ENCODE results near the gene PALLD. TPM values are rescaled to one million over a fixed set of nuclear protein-coding genes. Genes with fewer than 3 reads are reported as not detected.

Gene PALLD
- 55.7 and 79.8 TPM in 2 replicates for total RNA-seq

DNA sequence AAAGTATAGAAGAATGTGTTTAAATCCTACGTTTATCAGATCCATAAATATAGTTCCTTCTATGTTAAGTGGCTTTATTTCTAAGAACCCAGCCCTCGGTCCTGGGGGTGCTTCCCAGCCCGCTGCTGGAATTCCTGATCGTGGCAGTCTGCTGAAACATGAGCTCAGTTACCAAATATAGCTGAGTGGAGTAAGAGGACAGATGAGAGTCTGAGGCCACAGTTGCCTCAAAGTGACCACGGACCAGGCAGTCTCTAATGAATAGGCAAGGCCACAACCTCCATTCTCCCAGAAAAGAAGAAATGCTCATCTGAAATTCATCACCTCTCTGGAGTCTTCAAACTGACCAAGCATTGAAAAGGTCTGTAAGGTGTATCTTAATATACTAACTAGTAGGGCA, at the start of gene PALLD:
Gene PALLD, plus strand, starts transcription at position 219 of the 400 bp plus-strand sequence.

Other genes with a start within 250 kb of the PALLD start
- 10.4 and 11.9 TPM in 2 replicates for gene DDX60, start 178.3 kb upstream of the PALLD start, total RNA-seq
- gene DDX60L, start 16.6 kb upstream of the PALLD start, total RNA-seq, result 3.8 and 12.5 TPM in 2 replicates

Data from epithelial cell of alveolus of lung (primary cell).